NCI-H82 (cell line): ENCODE measurements around the gene RALA.
A peak's percentile ranks its signal among the peaks of the same experiment; 100 is the strongest.

Experiments used
- DNase-seq: peaks from one replicate; lab custom pipeline; 2025; lab: John Stamatoyannopoulos, UW

RALA gene, protein sequence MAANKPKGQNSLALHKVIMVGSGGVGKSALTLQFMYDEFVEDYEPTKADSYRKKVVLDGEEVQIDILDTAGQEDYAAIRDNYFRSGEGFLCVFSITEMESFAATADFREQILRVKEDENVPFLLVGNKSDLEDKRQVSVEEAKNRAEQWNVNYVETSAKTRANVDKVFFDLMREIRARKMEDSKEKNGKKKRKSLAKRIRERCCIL

GRCh38 chr7:39623047-39623731 lies at the start of gene RALA:
Gene RALA (plus strand): TSS chr7:39623572. CDS start chr7:39686668, 63,096 bp downstream.
- peak; percentile 95 for DNase-seq

GRCh38 chr7:39574673-39575349 lies 48.6 kb upstream of the RALA start:
- no peak for DNase-seq

DNA sequence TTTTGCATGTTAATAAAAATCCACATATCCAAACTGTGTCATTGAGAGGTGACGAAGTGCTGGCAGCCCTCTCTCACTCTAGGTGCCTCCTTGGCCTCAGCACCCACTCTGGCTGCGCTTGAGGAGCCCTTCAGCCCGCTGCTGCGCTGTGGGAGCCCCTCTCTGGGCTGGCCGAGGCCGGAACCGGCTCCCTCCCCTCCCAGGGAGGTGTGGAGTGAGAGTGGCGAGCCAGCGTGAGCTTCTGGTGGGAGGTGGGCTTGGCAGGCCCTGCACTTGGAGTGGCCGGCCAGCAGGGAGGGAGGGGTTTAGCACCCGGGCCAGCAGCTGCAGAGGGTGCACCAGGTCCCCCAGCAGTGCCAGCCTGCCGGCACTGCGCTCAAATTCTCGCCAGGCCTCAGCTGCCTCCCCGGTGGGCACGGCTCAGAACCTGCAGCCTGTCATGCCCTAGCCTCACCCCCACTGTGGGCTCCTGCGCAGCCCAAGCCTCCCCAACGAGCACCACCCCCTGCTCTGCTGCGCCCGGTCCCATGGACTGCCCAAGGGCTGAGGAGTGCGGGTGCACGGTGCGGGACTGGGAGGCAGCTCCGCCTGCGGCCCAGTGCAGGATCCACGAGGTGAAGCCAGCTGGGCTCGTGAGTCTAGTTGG lies 46.0 kb upstream of the RALA start:
- DNase-seq = no peak

GRCh38 chr7:39580149-39580874 lies 43.1 kb upstream of the RALA start:
- DNase-seq = peak; percentile 97

GRCh38 chr7:39582536-39582935 lies 40.8 kb upstream of the RALA start:
- DNase-seq = peak; percentile 19

- peak; percentile 13 for DNase-seq
These were observed 39.8 kb upstream of the RALA start for GRCh38 chr7:39583539-39583938.

DNA sequence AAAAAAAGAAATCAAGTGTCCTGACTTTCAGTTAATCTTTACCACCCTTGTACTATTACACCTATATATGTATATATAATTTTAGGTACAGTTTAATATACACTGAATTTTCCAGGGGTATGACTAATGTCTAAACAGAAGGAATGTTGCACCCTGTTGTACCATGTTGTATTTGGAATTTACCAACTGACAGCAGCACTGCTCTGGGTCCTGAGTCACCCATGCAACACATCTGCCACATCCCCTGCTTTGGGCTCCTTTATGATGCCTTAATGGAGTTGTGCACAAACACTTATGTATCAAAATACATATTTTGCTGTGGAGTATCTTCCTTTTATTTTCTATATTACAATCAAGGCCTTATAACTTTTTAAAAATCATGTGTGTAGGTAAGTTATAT lies 36.0 kb upstream of the RALA start:
- no peak for DNase-seq

- DNase-seq = no peak
These were observed 35.0 kb upstream of the RALA start for GRCh38 chr7:39588416-39588815.

GRCh38 chr7:39589323-39590111 lies 33.9 kb upstream of the RALA start:
- peak; percentile 83 for DNase-seq

DNA sequence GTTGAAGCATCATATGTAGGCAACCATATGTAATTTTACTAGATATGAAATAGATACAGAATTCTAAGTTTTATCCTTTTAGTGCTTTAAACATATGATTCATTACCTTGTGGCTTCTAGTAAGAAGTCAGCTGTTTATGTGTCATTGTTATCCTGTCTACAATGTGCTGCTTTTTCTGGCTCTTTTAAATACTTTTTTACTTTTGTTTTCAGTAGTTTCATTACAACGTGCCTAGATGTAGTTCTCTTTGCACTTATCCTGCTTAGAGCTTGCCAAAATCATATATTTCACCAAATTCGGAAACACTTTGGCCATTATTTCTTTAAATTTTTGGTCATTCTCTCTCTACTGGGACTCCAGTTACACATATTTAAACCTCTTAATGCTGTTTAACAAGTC lies 30.8 kb upstream of the RALA start:
- DNase-seq = no peak

DNA sequence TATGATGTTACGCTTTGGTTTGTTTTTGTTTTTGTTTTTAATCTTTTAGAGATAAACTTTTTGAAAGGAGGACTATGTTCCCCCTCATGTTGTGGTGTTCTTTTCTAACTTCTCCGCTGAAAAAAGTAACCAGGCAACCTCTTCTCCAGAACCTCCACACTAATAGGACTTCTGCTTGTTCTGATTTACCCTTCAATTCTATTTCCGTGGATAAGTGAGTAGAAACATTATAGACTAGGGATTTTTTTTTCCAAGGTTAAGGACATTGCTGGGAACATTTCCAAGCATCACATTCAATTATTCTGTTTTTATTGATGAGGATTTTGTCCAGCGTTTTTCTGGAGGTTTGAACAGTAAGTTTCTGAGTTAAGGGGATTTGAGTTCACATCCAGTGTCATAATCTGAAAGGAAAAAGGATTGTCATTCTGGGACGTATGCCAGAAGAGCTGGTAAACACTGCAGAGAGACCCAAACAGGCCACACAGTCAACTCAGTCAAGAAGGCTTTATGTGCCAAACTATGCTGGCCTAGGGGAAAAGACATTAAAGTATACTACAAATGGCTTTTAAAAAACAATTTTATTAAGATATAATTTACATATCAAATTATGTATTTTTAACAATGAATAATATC lies 28.3 kb upstream of the RALA start:
- DNase-seq = peak; percentile 86

GRCh38 chr7:39602351-39602750 lies 21.0 kb upstream of the RALA start:
- no peak for DNase-seq

DNA sequence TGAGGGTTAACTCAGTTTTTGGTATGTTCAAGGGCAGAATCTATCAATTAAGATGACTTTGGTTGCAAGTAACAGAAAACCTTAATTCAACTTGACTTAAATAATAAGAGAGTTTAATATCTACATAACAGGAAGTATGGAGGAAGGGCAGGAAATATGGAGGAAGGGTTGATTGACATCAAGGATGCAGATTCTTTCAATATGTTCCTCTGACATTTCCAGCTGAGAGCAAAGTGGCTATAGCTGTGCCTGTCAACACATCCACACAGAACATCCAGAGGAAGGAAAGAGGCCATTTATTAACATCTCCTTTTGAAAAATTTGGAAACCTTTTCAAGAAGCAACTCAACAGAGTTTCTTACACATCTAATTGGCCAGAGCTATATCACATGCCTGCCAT lies 19.4 kb upstream of the RALA start:
- no peak for DNase-seq

GRCh38 chr7:39605087-39605486 lies 18.3 kb upstream of the RALA start:
- DNase-seq = no peak

DNA sequence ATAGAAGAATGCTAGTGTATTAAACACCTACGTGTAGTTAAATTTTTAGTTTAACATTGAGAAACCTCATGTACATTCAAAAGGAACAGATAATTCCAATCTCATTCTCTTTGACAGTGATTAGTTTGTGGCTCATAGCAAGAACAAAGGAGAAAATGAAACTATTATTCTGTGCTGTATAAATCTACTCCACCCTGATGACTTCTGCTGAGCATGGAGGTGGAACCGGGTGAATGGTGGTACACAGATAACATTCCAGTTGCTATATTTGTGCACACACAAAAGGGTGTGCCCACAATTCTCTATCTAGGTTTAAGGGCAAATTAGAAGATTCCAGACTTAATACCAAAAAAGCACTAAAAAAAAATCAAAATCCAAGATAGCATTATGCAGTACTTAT lies 17.0 kb upstream of the RALA start:
- DNase-seq = no peak

- DNase-seq = no peak
These were observed 16.4 kb upstream of the RALA start for GRCh38 chr7:39606941-39607340.

DNA sequence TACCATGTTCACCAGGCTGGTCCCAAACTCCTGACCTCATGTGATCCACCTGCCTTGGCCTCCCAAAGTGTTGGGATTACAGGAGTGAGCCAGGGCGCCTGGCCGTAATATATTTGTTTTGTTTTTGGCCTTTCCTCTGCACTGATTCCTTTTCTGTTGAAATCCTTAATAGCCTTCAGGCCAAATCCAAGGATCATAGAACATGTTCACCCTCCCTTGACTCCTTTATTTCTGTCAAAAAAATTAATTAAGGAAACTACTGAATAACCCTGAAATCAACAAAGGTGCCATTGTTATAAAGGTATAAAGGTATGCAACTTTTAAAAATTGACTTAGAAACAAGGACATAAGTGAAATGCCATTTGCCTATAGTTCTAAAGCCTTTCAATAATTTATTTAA lies 15.5 kb upstream of the RALA start:
- DNase-seq = no peak

DNA sequence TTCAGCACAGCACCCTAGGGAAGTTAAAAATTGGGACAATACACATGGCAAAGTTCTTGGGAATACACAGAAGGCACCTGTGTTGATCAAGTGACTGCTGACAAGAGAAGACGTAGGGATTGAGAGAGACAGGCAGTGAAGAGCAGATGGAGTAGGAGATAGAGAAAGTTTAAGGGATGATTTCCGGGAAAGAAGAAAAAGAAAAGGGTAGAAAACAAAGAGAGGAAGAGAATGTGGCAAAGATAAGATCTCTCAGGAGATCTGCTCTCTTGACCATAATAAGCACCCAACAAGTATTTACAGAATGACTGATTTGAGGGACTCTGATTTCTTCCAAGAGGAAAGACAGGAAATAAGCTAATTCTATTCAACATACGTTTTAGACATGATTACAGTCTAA lies 15.1 kb upstream of the RALA start:
- no peak for DNase-seq

DNA sequence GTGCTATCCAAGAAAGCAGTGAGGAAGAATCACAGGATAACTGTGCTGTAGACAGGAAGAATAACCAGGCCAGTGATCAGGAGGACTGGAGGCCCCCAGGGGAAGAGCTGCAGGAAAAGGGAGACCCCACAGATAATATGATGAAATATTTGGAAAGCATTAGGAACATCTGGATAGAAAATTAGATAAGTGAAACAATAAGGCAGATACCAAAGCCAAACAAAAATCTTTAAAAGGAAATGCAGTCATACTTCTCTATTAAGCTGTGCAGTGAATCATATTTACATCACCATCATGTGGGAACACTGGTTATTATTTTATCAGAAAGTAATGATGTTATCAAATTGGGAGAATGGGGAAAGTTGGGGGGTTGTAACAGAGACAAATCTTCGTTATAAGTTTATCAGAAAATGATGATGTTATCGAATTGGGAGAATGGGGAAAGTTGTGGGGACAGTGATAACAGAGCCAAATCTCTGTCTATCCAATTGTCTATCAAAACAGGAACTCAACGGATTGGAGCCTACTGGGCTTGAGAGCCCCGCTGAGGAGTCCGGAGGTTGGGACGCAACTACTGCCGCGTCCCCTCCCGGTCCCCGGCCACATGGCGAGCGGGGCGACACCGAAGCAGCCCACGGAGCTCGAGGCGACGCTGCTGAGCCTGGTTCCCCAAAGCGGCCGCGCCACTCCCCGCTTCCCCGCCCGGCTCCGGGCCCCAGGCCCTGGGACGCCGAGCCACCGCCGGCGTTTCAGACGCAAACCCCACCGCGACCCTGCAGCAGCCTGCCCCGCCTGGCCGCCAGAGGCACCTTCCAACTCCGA lies 14.0 kb upstream of the RALA start:
- DNase-seq = no peak

- no peak for DNase-seq
These were observed 13.5 kb upstream of the RALA start for GRCh38 chr7:39609935-39610263.
